Hepatocyte (in vitro differentiated cells): ENCODE measurements around the gene AMPH. TPM values are rescaled to one million over a fixed set of nuclear protein-coding genes. Genes with fewer than 3 reads are reported as not detected.

Source experiments
- DNase-seq: peaks from one replicate; pipeline ENCODE4 v3.0.0-alpha.2; 2016; ENCODE audit warnings: low spot score
- H2AFZ ChIP-seq: fragments of 200-600 bp; sonication (generic); 2 replicates; pipeline ENCODE4 v1.6.0; 2016; ENCODE audit warnings: antibody characterized with exemption, mild to moderate bottlenecking
- H3K27ac ChIP-seq: fragments of 200-600 bp; sonication (generic); 2 replicates; pipeline ENCODE4 v1.5.1; 2016; ENCODE audit warnings: mild to moderate bottlenecking
- H3K27me3 ChIP-seq: fragments of 200-600 bp; sonication (generic); 2 replicates; pipeline ENCODE4 v1.6.1; 2016
- H3K36me3 ChIP-seq: fragments of 200-600 bp; sonication (generic); replicated peaks from 2 replicates; pipeline ENCODE4 v1.5.1; 2016; ENCODE audit warnings: low read depth; ENCODE audit not compliant: insufficient read depth
- H3K4me1 ChIP-seq: fragments of 200-600 bp; sonication (generic); 2 replicates; pipeline ENCODE4 v1.5.1; 2016; ENCODE audit warnings: mild to moderate bottlenecking, moderate library complexity; ENCODE audit not compliant: insufficient read depth
- H3K4me2 ChIP-seq: fragments of 200-600 bp; sonication (generic); 2 replicates; pipeline ENCODE4 v1.6.0; 2016
- H3K4me3 ChIP-seq: fragments of 200-600 bp; sonication (generic); 2 replicates; pipeline ENCODE4 v1.5.1; 2016; ENCODE audit warnings: mild to moderate bottlenecking
- H3K79me2 ChIP-seq: fragments of 200-600 bp; sonication (generic); 2 replicates; pipeline ENCODE4 v1.6.0; 2017; ENCODE audit warnings: mild to moderate bottlenecking
- H3K9me2 ChIP-seq: fragments of 200-600 bp; sonication (generic); replicated peaks from 2 replicates; pipeline ENCODE4 v1.6.0; 2017; ENCODE audit warnings: mild to moderate bottlenecking; ENCODE audit not compliant: insufficient read depth
- H3K9me3 ChIP-seq: fragments of 200-600 bp; sonication (generic); 2 replicates; pipeline ENCODE4 v1.5.1; 2016; ENCODE audit warnings: low read depth, mild to moderate bottlenecking
- H4K20me1 ChIP-seq: fragments of 200-600 bp; sonication (generic); 2 replicates; pipeline ENCODE4 v1.6.0; 2016; ENCODE audit warnings: mild to moderate bottlenecking; ENCODE audit not compliant: insufficient read depth, poor library complexity, severe bottlenecking
- EZH2 ChIP-seq: fragments of 200-600 bp; sonication (generic); IDR thresholded peaks from 2 replicates; pipeline ENCODE4 v1.6.1; 2016; ENCODE audit warnings: antibody characterized with exemption, mild to moderate bottlenecking, borderline replicate concordance
- EZH2phosphoT487 ChIP-seq: fragments of 200-600 bp; sonication (generic); IDR thresholded peaks from one replicate; pipeline ENCODE4 v1.6.1; 2018; ENCODE audit warnings: antibody characterized with exemption, mild to moderate bottlenecking, low read depth, moderate library complexity; ENCODE audit not compliant: unreplicated experiment, severe bottlenecking
- WGBS: methylation state at CpG from one replicate; pipeline ENCODE4 v1.1.6; 2016; ENCODE audit warnings: low lambda C conversion rate; ENCODE audit errors: missing lambda C conversion rate; 5-methylcytosine and 5-hydroxymethylcytosine counted together
- polyA plus RNA-seq: library from polyadenylated mRNA; unstranded; fragments of >200 nt; fragmentation: Nextera tagmentation; extraction: Ambion mirVana; gene quantifications from 2 replicates; pipeline ENCODE4 v1.2.1, GENCODE V29; 2016
- total RNA-seq: library from RNA; depleted of rRNA; stranded (reverse); fragments of >200 nt; gene quantifications from 2 replicates; pipeline ENCODE4 v1.2.3, GENCODE V29; 2014
- TF ChIP-seq, protein P1 (sequence below): fragments of 200-600 bp; sonication (generic); IDR thresholded peaks from 2 replicates; pipeline ENCODE4 v1.5.1; 2016; ENCODE audit warnings: antibody characterized with exemption, mild to moderate bottlenecking; ENCODE audit not compliant: poor library complexity

The AMPH gene
- total and polyA plus RNA-seq, 2 experiments from 2014 or later = 2.0 to 2.8 TPM

DNA sequence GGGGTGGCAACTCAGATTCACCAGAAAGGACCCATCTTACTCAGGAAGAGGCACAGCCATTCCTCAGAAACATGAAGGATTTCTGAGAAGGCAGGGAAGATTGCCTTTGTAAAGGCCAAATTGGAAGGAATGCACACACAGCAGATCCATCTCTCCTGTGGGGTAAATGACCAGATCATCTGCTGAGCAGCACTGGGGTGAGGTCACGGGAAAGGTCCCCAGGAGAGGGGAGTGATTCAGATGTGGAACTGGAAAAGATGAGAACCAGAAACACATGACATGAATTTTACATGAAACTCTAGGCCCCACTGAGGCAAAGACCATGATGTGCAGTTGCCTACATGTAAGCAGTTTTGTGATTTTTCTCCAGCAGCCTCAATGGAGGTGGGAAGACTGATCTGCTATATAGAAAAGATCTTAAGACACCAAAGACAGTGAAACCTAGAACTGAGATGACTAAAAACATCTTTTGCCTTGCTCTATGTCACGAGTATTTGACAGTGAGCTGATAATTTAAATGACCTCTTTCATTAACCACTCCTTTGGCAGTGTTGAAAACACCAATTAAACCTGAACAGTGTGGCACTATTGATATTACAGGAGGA lies 91.6 kb downstream of the AMPH start:
- TF ChIP-seq, protein P1, sequence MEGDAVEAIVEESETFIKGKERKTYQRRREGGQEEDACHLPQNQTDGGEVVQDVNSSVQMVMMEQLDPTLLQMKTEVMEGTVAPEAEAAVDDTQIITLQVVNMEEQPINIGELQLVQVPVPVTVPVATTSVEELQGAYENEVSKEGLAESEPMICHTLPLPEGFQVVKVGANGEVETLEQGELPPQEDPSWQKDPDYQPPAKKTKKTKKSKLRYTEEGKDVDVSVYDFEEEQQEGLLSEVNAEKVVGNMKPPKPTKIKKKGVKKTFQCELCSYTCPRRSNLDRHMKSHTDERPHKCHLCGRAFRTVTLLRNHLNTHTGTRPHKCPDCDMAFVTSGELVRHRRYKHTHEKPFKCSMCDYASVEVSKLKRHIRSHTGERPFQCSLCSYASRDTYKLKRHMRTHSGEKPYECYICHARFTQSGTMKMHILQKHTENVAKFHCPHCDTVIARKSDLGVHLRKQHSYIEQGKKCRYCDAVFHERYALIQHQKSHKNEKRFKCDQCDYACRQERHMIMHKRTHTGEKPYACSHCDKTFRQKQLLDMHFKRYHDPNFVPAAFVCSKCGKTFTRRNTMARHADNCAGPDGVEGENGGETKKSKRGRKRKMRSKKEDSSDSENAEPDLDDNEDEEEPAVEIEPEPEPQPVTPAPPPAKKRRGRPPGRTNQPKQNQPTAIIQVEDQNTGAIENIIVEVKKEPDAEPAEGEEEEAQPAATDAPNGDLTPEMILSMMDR = no peak
- TF ChIP-seq EZH2phosphoT487 = no peak
- TF ChIP-seq EZH2 = no peak

DNA sequence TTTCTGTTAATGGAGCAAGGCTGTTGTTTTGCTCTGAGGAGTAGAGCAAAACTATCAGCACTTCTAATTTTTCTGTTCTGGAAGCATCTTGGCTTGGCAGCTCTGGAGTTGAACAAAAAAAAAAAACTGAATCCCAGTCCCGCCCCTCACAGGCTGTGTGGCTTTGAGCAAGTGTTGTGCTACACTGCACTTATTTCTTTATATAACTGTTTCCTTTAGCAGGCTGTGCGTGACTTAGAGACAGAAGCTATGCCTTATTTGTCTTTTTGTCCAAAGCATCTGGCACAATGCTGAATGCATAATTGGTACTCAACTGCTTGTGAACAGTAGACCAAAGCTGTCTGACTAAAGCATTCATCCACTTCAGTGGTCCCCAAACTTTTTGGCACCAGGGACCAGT lies 96.1 kb downstream of the AMPH start:
- WGBS = 96% methylated on average over 2 of the region's 2 CpGs
- H3K36me3 ChIP-seq = no peaks in the 10 kb centered on the region
- no peak overlapping the region for H3K4me3 ChIP-seq
- no peak overlapping the region for H3K27ac ChIP-seq
- no peaks in the 10 kb centered on the region for H3K4me1 ChIP-seq
- H4K20me1 ChIP-seq = no peaks in the 10 kb centered on the region
- DNase-seq = no peak
- no peaks in the 10 kb centered on the region for H3K9me2 ChIP-seq
- TF ChIP-seq, protein P1 = no peak
- TF ChIP-seq EZH2phosphoT487 = no peak
- TF ChIP-seq EZH2 = no peak
- no peak overlapping the region for H2AFZ ChIP-seq
- H3K27me3 ChIP-seq = no peaks in the 10 kb centered on the region
- H3K9me3 ChIP-seq = no peaks in the 10 kb centered on the region
- H3K4me2 ChIP-seq = no peak overlapping the region
- no peaks in the 10 kb centered on the region for H3K79me2 ChIP-seq

More for the DNA sequence above, 91.6 kb downstream of the AMPH start:
- no peaks in the 10 kb centered on the region for H4K20me1 ChIP-seq
- no peak for DNase-seq
- no peaks in the 10 kb centered on the region for H3K79me2 ChIP-seq
- no peaks in the 10 kb centered on the region for H3K27me3 ChIP-seq
- H3K9me3 ChIP-seq = no peaks in the 10 kb centered on the region
- H3K27ac ChIP-seq = no peak overlapping the region
- H3K36me3 ChIP-seq = no peaks in the 10 kb centered on the region
- H3K4me3 ChIP-seq = no peak overlapping the region
- no peaks in the 10 kb centered on the region for H3K4me1 ChIP-seq
- no peaks in the 10 kb centered on the region for H3K9me2 ChIP-seq
- H2AFZ ChIP-seq = no peak overlapping the region
- H3K4me2 ChIP-seq = no peak overlapping the region
- 91% methylated on average over 2 of the region's 2 CpGs for WGBS

DNA sequence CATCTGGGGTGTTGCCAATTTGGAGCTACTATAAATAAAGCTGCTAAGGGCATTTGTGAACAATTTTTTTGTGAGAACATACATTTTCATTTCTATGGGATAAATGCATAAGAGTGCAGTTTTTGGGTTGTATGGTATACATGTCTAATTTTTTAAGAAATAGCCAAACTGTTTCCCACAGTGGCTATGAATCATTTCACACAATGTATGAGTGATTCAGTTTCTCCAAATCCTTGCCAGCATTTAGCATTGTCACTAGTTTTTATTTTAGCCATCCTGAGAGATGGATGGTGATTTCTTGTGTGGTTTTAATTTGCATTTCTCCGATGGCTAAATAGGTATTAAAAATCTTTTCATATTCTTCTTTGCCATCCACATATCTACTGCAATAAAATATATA lies 105.3 kb downstream of the AMPH start:
- Histone ChIP-seq H3K79me2 (no peaks in the 10 kb centered on the region), H3K9me3 (no peaks in the 10 kb centered on the region), H3K4me1 (no peaks in the 10 kb centered on the region), H4K20me1 (no peaks in the 10 kb centered on the region), H3K36me3 (no peaks in the 10 kb centered on the region), H3K4me2 (no peak overlapping the region), H3K4me3 (no peak overlapping the region), H3K27ac (no peak overlapping the region), H2AFZ (no peak overlapping the region), H3K9me2 (no peaks in the 10 kb centered on the region), H3K27me3 (no peaks in the 10 kb centered on the region)
- no peak for DNase-seq
- WGBS = 96% methylated on average over 1 of the region's 1 CpG
- no peak for TF ChIP-seq EZH2
- no peak for TF ChIP-seq EZH2phosphoT487
- TF ChIP-seq, protein P1 = no peak

DNA sequence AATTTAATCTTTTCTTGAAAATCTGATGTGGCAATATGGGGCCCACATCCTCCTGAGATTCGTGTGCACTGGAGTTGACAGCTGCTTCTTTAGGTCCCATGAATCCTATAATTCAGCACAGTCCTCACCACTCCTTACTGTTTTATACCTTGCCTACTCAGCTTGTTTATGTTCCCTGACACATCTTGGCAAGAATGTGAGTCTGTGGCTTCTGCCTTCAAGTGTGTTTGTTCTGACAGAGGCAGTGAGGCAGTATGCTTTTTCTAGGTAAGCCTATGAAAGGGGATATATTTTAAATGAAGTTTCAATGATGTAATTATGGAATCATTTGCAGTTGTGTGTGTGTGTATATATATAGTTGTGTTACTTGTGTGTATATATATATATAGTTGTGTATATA lies 106.4 kb downstream of the AMPH start:
- Histone ChIP-seq H3K79me2 (no peaks in the 10 kb centered on the region), H3K4me2 (no peak overlapping the region), H4K20me1 (no peaks in the 10 kb centered on the region), H3K4me1 (no peaks in the 10 kb centered on the region), H3K27me3 (no peaks in the 10 kb centered on the region), H3K27ac (no peak overlapping the region), H3K9me3 (no peaks in the 10 kb centered on the region), H3K36me3 (no peaks in the 10 kb centered on the region), H3K9me2 (no peaks in the 10 kb centered on the region), H3K4me3 (no peak overlapping the region), H2AFZ (no peak overlapping the region)
- TF ChIP-seq, protein P1 = no peak
- TF ChIP-seq EZH2phosphoT487 (no peak), EZH2 (no peak)
- DNase-seq = no peak
- 54% methylated on average over 1 of the region's 1 CpG for WGBS
